Testis (tissue), 2 donors: ENCODE measurements around the gene PDZD4.

ENCODE experiments used
- CTCF ChIP-seq, 3 experiments: fragments of 450-650 bp in 2 of 3; fragments of 200-600 bp in 1 of 3; sonication (generic) in 1 of 3; IDR thresholded peaks; one replicate each; pipeline ENCODE4 v1.5.1; 2016 to 2019; ENCODE audit warnings: antibody characterized with exemption in 3 of 3, mild to moderate bottlenecking in 2 of 3, moderate library complexity in 1 of 3
- POLR2A ChIP-seq: fragments of 450-650 bp; IDR thresholded peaks from one replicate; pipeline ENCODE4 v1.6.1; 2017; ENCODE audit warnings: antibody characterized with exemption, mild to moderate bottlenecking, moderate library complexity

DNA sequence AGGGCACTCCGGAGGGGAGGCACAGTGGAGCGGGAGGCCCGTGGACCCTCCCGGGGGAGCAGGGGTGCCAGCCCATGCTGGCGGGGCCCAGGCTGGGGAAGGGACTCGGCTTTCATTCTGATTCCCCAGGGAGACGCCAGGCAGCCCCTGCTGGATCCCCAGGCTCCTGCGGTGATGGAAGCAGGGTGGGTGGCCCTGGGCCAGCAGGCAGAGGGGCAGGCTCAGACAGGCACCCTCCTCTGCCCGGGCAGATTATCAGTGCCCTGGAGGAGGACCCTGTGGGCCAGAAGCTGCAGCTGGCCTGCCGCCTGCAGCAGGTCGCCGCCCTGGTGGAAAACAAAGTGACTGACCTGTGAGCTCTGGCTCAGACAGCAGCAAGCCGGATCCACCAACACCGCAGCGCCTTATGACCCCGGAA is 51.7 kb downstream of the PDZD4 start:
- TF ChIP-seq CTCF (IDR thresholded peaks at IDR 0.05) (no peak), POLR2A (no peak)
